Epithelial cell of esophagus (primary cell): ENCODE measurements around the gene GGA1.

ENCODE experiments used
- DNase-seq: peaks from one replicate; pipeline ENCODE4 v3.0.0; 2010; ENCODE audit warnings: low read depth
- H3K4me3 ChIP-seq: 2 replicates; pipeline ENCODE4 v1.5.1; 2011; ENCODE audit warnings: mild to moderate bottlenecking, low read length, control low read depth
- TF ChIP-seq, protein P1 (sequence below): IDR thresholded peaks from 2 replicates; pipeline ENCODE4 v1.5.1; 2011; ENCODE audit warnings: low read depth, mild to moderate bottlenecking, low read length, control low read depth, inconsistent platforms; ENCODE audit not compliant: insufficient read depth; ENCODE audit errors: missing control alignments

The GGA1 gene

DNA sequence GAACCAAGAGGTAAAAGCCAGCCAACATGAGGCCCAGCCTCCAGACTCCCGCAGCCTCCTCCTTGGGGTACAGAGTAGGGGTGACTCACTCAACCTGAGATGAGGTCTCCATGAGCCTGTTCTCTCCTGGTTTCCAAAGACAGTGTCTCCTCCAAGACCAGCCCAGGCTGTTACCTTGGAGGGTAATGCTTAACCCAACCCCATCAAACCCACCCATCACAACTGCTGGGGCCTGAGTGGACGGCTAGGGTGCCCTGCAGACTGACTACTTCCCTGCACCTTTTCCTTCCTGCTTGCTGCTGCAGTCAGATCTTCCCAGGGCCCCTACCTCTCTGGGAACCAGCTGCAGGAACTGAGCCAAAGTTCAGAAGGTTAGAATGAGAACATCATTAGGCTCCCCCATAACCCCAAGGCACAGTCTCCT lies 72.4 kb downstream of the GGA1 start:
- H3K4me3 ChIP-seq: no peak overlapping the region
- peak; percentile 16 for DNase-seq
- TF ChIP-seq, protein P1, sequence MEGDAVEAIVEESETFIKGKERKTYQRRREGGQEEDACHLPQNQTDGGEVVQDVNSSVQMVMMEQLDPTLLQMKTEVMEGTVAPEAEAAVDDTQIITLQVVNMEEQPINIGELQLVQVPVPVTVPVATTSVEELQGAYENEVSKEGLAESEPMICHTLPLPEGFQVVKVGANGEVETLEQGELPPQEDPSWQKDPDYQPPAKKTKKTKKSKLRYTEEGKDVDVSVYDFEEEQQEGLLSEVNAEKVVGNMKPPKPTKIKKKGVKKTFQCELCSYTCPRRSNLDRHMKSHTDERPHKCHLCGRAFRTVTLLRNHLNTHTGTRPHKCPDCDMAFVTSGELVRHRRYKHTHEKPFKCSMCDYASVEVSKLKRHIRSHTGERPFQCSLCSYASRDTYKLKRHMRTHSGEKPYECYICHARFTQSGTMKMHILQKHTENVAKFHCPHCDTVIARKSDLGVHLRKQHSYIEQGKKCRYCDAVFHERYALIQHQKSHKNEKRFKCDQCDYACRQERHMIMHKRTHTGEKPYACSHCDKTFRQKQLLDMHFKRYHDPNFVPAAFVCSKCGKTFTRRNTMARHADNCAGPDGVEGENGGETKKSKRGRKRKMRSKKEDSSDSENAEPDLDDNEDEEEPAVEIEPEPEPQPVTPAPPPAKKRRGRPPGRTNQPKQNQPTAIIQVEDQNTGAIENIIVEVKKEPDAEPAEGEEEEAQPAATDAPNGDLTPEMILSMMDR: no peak

DNA sequence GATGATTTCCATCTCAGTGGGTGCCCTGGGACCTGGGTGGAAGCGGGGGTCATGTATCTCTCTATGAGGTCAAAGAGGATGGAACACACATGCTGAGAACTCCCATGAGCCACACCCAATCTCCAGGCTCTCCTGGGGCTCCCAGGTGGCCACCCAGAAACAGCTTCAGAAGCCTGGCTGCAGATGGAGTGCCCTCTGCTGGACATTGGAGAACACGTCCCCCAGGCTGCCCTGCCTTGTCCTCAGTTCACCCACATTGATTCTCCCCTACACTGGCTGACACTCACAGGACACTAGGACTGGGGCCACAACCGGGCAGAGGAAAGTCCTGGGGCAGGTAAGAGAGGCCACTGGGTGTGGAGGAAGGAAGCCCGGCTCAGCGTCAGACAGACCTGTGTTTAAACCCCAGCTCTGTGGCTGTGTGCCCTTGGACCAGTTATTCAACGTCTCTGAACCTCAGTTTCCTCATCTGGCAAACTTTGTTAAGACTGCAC lies 73.0 kb downstream of the GGA1 start:
- DNase-seq: peak; percentile 81
- no peak overlapping the region for H3K4me3 ChIP-seq
- TF ChIP-seq, protein P1: peak; percentile 88
